DND-41 (cell line): Measurements from ENCODE around the gene RCAN1.

Experiments used
- ATAC-seq: fragments of 200-7000 bp; cut with Tn5 transposase; 3 replicates; pipeline ENCODE4 v1.9.1; 2021; ENCODE audit warnings: low read depth; ENCODE audit not compliant: insufficient read depth
- DNase-seq: peaks from one replicate; pipeline ENCODE4 v3.0.0-alpha.2; 2020
- H2AFZ ChIP-seq: 2 replicates; pipeline ENCODE4 v1.6.0; 2012; ENCODE audit warnings: low read depth, low read length
- H3K27ac ChIP-seq: 2 replicates; pipeline ENCODE4 v1.5.1; 2012; ENCODE audit warnings: low read length, inconsistent platforms
- H3K27me3 ChIP-seq: fragments of 200-600 bp; sonication (generic); 2 replicates; pipeline ENCODE4 v1.6.0; 2012; ENCODE audit warnings: low read length, mild to moderate bottlenecking, inconsistent platforms; ENCODE audit not compliant: insufficient read depth, poor library complexity
- H3K36me3 ChIP-seq: 2 replicates; pipeline ENCODE4 v1.5.1; 2012; ENCODE audit warnings: low read length, inconsistent platforms; ENCODE audit not compliant: insufficient read depth
- H3K4me1 ChIP-seq: 2 replicates; pipeline ENCODE4 v1.5.1; 2012; ENCODE audit warnings: mild to moderate bottlenecking, low read length; ENCODE audit not compliant: insufficient read depth
- H3K4me2 ChIP-seq: 2 replicates; pipeline ENCODE4 v1.6.0; 2012; ENCODE audit warnings: mild to moderate bottlenecking, moderate library complexity, low read length, inconsistent platforms; ENCODE audit not compliant: insufficient read depth
- H3K4me3 ChIP-seq, 2 experiments: fragments of 200-600 bp in 1 of 2; shearing (Covaris generic) in 1 of 2; 2 replicates each; pipeline ENCODE4 v1.5.1; 2012 to 2016; ENCODE audit warnings: inconsistent platforms in 2 of 2, low read length in 2 of 2, mild to moderate bottlenecking in 2 of 2, low read depth in 1 of 2, moderate library complexity in 1 of 2
- H3K79me2 ChIP-seq: 2 replicates; pipeline ENCODE4 v1.6.0; 2012; ENCODE audit warnings: low read length, inconsistent platforms; ENCODE audit not compliant: insufficient read depth
- H3K9ac ChIP-seq: 2 replicates; pipeline ENCODE4 v1.6.0; 2012; ENCODE audit warnings: low read depth, mild to moderate bottlenecking, inconsistent platforms, low read length, moderate library complexity
- H3K9me3 ChIP-seq: 2 replicates; pipeline ENCODE4 v1.5.1; 2012; ENCODE audit warnings: low read length, moderate library complexity, mild to moderate bottlenecking, inconsistent platforms; ENCODE audit not compliant: insufficient read depth, severe bottlenecking
- H4K20me1 ChIP-seq: 2 replicates; pipeline ENCODE4 v1.6.0; 2012; ENCODE audit warnings: low read length; ENCODE audit not compliant: insufficient read depth
- CTCF ChIP-seq: IDR thresholded peaks from 2 replicates; pipeline ENCODE4 v1.5.1; 2012; ENCODE audit warnings: borderline replicate concordance, low read length, moderate library complexity, mild to moderate bottlenecking; ENCODE audit not compliant: poor library complexity, severe bottlenecking; ENCODE audit errors: extremely low read depth
- EZH2 ChIP-seq: IDR thresholded peaks from 3 replicates; pipeline ENCODE4 v1.6.1; 2012; ENCODE audit warnings: borderline replicate concordance, low read depth, mild to moderate bottlenecking, moderate library complexity, low read length, inconsistent platforms; ENCODE audit not compliant: severe bottlenecking

RCAN1 gene

GRCh38 chr21:34650861-34651431 is 36.0 kb upstream of the RCAN1 start:
- Histone ChIP-seq H3K9ac (no peak overlapping the region), H2AFZ (no peak overlapping the region), H3K4me2 (no peak overlapping the region), H3K4me1 (no peaks in the 10 kb centered on the region), H3K9me3 (peaks cover 11% of the 10 kb centered on the region), H3K36me3 (no peaks in the 10 kb centered on the region), H3K27me3 (no peaks in the 10 kb centered on the region), H3K27ac (no peak overlapping the region), H3K4me3 (no peak overlapping the region), H3K79me2 (no peaks in the 10 kb centered on the region), H4K20me1 (no peaks in the 10 kb centered on the region)
- no peak for TF ChIP-seq CTCF
- no peak for TF ChIP-seq EZH2
- DNase-seq (no peak), ATAC-seq (no peak)

GRCh38 chr21:34649400-34649799 is 34.5 kb upstream of the RCAN1 start:
- Histone ChIP-seq H3K4me3 (no peak overlapping the region), H3K27ac (no peak overlapping the region), H3K27me3 (no peaks in the 10 kb centered on the region), H3K4me2 (no peak overlapping the region), H3K79me2 (no peaks in the 10 kb centered on the region), H3K4me1 (no peaks in the 10 kb centered on the region), H2AFZ (no peak overlapping the region), H3K36me3 (no peaks in the 10 kb centered on the region), H3K9me3 (peaks cover 11% of the 10 kb centered on the region), H3K9ac (no peak overlapping the region), H4K20me1 (no peaks in the 10 kb centered on the region)
- ATAC-seq, result peak; percentile 12; the same call in 1 of the 3 replicates
- DNase-seq, result no peak
- TF ChIP-seq EZH2, result no peak
- no peak for TF ChIP-seq CTCF

- H3K27me3 ChIP-seq, result no peaks in the 10 kb centered on the region
- no peak overlapping the region for H3K4me3 ChIP-seq
- DNase-seq (no peak), ATAC-seq (no peak)
- peaks cover 11% of the 10 kb centered on the region for H3K9me3 ChIP-seq
- H4K20me1 ChIP-seq, result no peaks in the 10 kb centered on the region
- no peaks in the 10 kb centered on the region for H3K79me2 ChIP-seq
- H3K4me2 ChIP-seq, result no peak overlapping the region
- no peak overlapping the region for H3K9ac ChIP-seq
- H3K36me3 ChIP-seq, result no peaks in the 10 kb centered on the region
- no peak overlapping the region for H2AFZ ChIP-seq
- TF ChIP-seq CTCF (no peak), EZH2 (no peak)
- H3K27ac ChIP-seq, result no peak overlapping the region
- H3K4me1 ChIP-seq, result no peaks in the 10 kb centered on the region
These were observed 33.9 kb upstream of the RCAN1 start for GRCh38 chr21:34648739-34649297.
